NCI-H2196 treated with DMSO at 0.1 percent for 48 hours (cell line): ENCODE results near the gene GNRHR.
A peak's percentile ranks its signal among the peaks of the same experiment; 100 is the strongest.

Experiments
- DNase-seq: peaks from one replicate; lab custom pipeline; 2025; ENCODE audit not compliant: unreplicated experiment; lab: John Stamatoyannopoulos, UW

GNRHR gene

DNA sequence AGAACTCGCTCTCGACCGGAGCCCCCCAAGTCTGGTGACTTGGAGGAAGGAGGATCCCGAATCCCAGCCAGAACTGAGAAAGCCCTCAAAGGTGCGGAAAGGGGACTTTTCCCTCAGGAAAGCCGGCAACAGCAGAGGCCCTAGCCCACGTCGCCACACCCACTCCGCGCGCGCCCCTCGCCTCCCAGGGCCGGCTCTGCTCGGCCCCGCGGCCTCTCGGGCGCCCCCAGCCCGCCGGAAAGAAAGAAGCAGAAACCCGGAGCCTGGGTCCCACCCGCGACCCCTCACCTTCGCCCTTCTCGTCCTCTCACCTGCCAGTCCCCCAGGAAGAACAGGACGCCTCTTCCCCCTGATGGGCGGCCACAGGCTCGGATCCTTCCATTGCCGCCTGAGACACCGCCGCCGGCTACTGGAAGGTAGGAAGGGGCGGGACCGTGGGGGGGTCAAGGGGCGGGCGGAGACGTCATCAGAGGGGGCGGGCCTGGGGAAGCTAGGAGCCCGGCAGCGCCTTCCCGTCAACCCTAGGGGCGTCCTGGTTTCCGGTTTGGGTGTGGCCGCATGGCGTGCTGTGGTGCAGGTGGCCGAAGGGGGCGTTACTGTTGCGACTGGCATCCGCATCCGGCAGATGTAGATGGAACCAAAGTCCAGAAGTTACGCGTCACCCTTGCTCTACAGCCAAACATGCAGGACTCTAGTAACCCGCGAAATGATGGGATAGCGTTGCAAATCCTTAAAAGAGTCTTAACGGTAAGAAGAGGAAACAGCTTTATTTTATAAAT, 53.3 kb downstream of the GNRHR start, which contains the start of gene UBA6:
Gene UBA6 (minus strand): TSS at position 418 of the 779 bp plus-strand sequence. CDS start 36 bp downstream, at position 382.
- peak; percentile 74 for DNase-seq

DNA sequence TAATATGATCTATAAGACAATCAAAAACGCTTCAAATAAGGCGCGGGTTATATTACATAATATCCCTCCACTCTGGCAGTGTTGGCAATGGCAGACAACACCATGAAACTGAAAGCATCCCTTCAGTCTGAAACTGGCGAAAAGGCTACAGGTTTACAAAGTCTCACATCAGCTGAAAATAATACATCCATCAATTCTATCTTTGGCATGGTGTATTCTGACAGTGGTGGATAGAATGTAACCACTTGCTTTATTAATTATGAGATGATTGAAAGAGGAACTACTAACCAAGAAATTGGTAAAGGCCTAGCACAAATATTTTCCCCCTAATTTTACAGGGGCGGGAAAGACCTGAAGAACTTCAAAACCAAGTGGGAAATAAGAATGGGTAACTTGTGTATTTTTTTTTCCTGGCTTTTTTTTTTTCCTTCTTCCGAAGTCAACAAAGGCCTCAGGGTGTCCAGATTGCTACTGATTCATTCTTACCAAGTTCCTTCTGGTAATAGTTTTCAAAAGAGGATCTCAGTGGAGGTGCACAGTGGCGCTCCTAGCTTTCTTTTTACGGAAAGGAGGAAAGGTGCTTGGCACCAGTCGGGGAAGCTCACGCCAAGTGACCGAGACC, 54.0 kb downstream of the GNRHR start:
- DNase-seq: no peak

DNA sequence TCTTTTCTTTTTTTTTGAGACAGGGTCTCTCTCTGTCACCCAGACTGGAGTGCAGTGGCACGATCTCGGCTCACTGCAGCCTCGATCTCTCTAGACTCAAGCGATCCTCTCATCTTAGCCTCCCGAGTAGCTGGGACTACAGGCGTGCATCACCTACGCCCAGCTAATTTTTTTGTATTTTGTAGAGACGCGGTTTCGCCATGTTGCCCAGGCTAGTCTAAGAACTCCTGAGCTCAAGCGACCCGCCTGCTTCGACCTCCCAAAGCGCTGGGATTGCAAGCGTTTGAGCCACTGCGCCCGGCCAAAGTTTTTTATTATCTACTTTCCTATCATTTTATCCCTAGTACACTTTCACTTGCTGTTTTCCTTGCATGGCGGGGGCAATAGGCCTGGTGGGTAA, 54.6 kb downstream of the GNRHR start:
- no peak for DNase-seq

DNA sequence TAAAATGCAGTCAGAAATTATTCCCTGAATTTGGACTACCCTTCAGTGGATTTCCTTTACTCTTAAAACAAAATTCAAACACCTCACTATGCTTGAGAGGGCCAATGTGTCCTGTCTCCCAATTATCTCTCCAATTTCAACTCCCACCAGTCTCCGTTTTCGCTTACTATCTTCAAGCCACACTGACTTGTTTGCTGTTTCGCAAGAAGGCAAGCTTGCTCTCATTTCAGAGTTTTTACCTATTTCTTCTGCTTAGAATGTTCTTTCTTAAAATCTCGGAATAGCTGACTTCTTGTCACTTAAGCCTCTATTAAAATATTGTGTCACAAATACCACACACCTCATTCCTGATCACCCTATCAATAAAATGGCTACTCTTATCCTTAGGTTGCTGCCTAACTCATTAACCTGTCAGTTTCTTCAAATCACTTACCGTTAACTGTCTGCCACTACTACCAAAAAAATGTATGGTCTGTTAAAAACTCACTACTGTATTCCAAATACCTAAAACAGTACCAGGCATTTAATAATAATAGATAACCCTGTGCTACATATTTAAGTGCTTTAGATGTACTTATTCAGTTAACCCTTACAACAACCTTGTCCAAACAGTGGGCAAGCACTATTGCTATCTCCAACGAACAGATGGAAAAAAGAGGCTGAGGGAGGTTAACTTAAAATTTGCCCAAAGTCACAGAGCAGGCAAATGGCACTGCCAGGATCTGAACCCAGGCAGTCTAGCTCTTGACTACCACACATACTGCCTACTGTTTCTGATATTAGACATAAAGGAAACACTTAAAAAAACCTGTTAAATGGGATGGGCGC, 56.1 kb downstream of the GNRHR start:
- no peak for DNase-seq

DNA sequence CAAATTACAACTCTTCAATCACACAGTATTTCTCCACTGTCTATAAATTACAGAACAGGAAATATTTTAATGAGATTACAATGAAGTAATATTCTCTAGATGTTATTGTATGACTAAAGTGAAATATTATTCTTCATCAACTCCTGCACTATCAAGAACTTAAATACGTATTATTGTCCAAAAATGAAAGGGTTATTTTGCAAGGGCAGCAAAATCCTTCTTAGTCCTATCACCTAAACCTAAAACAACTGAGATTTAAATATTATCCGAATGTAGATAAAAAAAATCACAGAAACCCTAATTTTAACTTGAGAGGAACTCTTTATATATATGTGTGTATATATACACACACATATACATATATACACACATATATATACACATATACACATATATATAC, 58.1 kb downstream of the GNRHR start:
- no peak for DNase-seq

DNA sequence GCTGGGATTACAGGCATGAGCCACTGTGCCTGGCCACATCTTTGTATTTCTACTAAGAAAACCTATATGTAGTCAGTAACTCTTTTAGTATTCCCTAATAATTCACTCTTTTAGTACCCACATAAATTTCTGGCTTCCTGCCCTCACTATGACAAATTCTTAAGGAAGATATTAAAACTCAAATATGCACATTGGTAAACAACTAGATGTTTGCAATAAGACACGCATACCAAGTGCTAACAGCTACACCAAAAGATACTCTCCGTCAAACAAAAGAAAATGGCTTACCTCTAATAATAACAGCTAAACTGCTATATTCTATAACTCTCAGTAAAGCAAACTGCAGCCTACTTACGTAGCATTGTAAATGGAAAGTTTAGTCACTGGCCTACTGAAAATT, 59.5 kb downstream of the GNRHR start:
- DNase-seq: no peak

DNA sequence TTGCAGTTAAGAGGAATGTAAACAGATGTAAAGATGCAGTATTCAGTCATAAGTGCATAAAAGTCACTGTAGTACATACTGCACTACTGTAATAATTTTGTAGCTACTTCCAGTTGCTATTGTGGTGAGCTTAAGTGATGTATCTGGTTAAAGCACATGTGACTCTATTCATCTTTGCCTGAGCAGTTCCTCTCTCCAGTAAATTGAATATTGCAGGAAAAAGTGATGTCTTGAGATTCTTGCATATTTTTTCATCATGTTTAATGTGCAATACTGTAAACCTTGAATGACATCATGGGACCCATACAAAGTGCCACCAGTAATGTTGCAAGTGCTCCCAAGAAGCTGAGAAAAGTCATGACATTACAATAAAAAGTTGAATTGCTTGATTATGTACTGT, 62.9 kb downstream of the GNRHR start:
- DNase-seq: no peak
